Neutrophil (primary cell): ENCODE data around the gene EGLN1.
A peak's percentile ranks its signal among the peaks of the same experiment; 100 is the strongest.

Experiments
- H3K27ac ChIP-seq: fragments of 200-600 bp; sonication (generic); 2 replicates; pipeline ENCODE4 v1.5.1; 2016; ENCODE audit warnings: mild to moderate bottlenecking, moderate library complexity
- H3K27me3 ChIP-seq: fragments of 200-600 bp; sonication (generic); 2 replicates; pipeline ENCODE4 v1.6.0; 2016; ENCODE audit warnings: mild to moderate bottlenecking
- H3K36me3 ChIP-seq: fragments of 200-600 bp; sonication (generic); 2 replicates; pipeline ENCODE4 v1.5.1; 2017
- H3K4me1 ChIP-seq, 2 experiments: fragments of 200-600 bp in 1 of 2; sonication (generic) in 1 of 2; 1 replicate in 1 of 2; 2 replicates in 1 of 2; pipeline versions ENCODE4 v1.5.1 to v1.6.1; 2013 to 2016; ENCODE audit warnings: low read depth in 1 of 2, low read length in 1 of 2, mild to moderate bottlenecking in 1 of 2, moderate library complexity in 1 of 2; ENCODE audit not compliant: control insufficient read depth in 1 of 2, insufficient read depth in 1 of 2
- H3K4me3 ChIP-seq, 2 experiments: fragments of 200-600 bp in 1 of 2; sonication (generic) in 1 of 2; 1 replicate in 1 of 2; 2 replicates in 1 of 2; pipeline ENCODE4 v1.5.1; 2013 to 2016; ENCODE audit warnings: low read depth in 1 of 2, low read length in 1 of 2, mild to moderate bottlenecking in 1 of 2, moderate library complexity in 1 of 2
- H3K9me3 ChIP-seq: fragments of 200-600 bp; sonication (generic); 2 replicates; pipeline ENCODE4 v1.5.1; 2016
- TF ChIP-seq, protein P1 (sequence below): fragments of 200-600 bp; sonication (generic); IDR thresholded peaks from 2 replicates; pipeline ENCODE4 v1.5.1; 2016; ENCODE audit warnings: antibody characterized with exemption

Gene EGLN1

GRCh38 chr1:231369282-231369681 lies 52.8 kb downstream of the EGLN1 start:
- Histone ChIP-seq H3K27ac (no peak overlapping the region), H3K4me3 (no peak overlapping the region), H3K9me3 (no peaks in the 10 kb centered on the region), H3K27me3 (no peaks in the 10 kb centered on the region), H3K36me3 (peaks cover 82% of the 10 kb centered on the region), H3K4me1 (no peaks in the 10 kb centered on the region)
- TF ChIP-seq, protein P1, sequence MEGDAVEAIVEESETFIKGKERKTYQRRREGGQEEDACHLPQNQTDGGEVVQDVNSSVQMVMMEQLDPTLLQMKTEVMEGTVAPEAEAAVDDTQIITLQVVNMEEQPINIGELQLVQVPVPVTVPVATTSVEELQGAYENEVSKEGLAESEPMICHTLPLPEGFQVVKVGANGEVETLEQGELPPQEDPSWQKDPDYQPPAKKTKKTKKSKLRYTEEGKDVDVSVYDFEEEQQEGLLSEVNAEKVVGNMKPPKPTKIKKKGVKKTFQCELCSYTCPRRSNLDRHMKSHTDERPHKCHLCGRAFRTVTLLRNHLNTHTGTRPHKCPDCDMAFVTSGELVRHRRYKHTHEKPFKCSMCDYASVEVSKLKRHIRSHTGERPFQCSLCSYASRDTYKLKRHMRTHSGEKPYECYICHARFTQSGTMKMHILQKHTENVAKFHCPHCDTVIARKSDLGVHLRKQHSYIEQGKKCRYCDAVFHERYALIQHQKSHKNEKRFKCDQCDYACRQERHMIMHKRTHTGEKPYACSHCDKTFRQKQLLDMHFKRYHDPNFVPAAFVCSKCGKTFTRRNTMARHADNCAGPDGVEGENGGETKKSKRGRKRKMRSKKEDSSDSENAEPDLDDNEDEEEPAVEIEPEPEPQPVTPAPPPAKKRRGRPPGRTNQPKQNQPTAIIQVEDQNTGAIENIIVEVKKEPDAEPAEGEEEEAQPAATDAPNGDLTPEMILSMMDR: no peak

- Histone ChIP-seq H3K27ac (no peak overlapping the region), H3K9me3 (no peaks in the 10 kb centered on the region), H3K4me3 (no peak overlapping the region), H3K36me3 (peaks cover 82% of the 10 kb centered on the region), H3K27me3 (no peaks in the 10 kb centered on the region), H3K4me1 (peaks cover 0 to 2% of the 10 kb centered on the region in 2 experiments)
- TF ChIP-seq, protein P1: no peak
Observed at GRCh38 chr1:231364192-231364591, 57.9 kb downstream of the EGLN1 start.

GRCh38 chr1:231363624-231364023 lies 58.5 kb downstream of the EGLN1 start:
- no peak overlapping the region for H3K4me3 ChIP-seq
- H3K27me3 ChIP-seq: no peaks in the 10 kb centered on the region
- H3K36me3 ChIP-seq: peaks cover 76% of the 10 kb centered on the region
- H3K9me3 ChIP-seq: no peaks in the 10 kb centered on the region
- TF ChIP-seq, protein P1: no peak
- H3K4me1 ChIP-seq: peaks cover 0 to 4% of the 10 kb centered on the region in 2 experiments
- no peak overlapping the region for H3K27ac ChIP-seq

GRCh38 chr1:231362325-231362724 lies 59.8 kb downstream of the EGLN1 start:
- Histone ChIP-seq H3K36me3 (peaks cover 63% of the 10 kb centered on the region), H3K9me3 (no peaks in the 10 kb centered on the region), H3K27ac (peak overlapping the region; percentile 4), H3K27me3 (no peaks in the 10 kb centered on the region), H3K4me3 (no peak overlapping the region), H3K4me1 (peaks cover 4 to 5% of the 10 kb centered on the region in 2 experiments)
- TF ChIP-seq, protein P1: no peak

- TF ChIP-seq, protein P1: no peak
- Histone ChIP-seq H3K4me3 (no peak overlapping the region), H3K27ac (peak overlapping the region; percentile 36), H3K36me3 (peaks cover 38% of the 10 kb centered on the region), H3K4me1 (peaks cover 4 to 5% of the 10 kb centered on the region in 2 experiments), H3K9me3 (no peaks in the 10 kb centered on the region), H3K27me3 (no peaks in the 10 kb centered on the region)
Observed at GRCh38 chr1:231359113-231359512, 63.0 kb downstream of the EGLN1 start.
